GM18873 (cell line): ENCODE results near the gene CNPY2.
A peak's percentile ranks its signal among the peaks of the same experiment; 100 is the strongest.
"Not testable (repeated sequence)": the region's sequence is repeated elsewhere in the genome, so short reads cannot be mapped to it uniquely, and the experiment has no call there.

ENCODE experiments used
- ATAC-seq: cut with Tn5 transposase; IDR thresholded peaks from one replicate; pipeline ENCODE4 v1.9.1; 2021; ENCODE audit warnings: mild to moderate bottlenecking, moderate library complexity, moderate number of reproducible peaks; ENCODE audit not compliant: unreplicated experiment, low FRiP score

Gene CNPY2

GRCh38 chr12:56315622-56316473 is at the start of gene CNPY2:
CNPY2 (minus strand) TSS chr12:56315988; CDS start chr12:56315217, 771 bp downstream.
- peak; percentile 89 for ATAC-seq

- no peak for ATAC-seq
Measured at GRCh38 chr12:56362130-56363059, 46.6 kb upstream of the CNPY2 start, which contains the start of gene APOF. APOF (minus strand) TSS chr12:56362857; CDS start chr12:56362745, 112 bp downstream.

- ATAC-seq = no peak
Measured at GRCh38 chr12:56361487-56362129, 45.8 kb upstream of the CNPY2 start.

- ATAC-seq = peak; percentile 95
Measured at GRCh38 chr12:56359851-56360767, 44.3 kb upstream of the CNPY2 start, which contains the start of gene STAT2. STAT2 (minus strand) TSS chr12:56360107; CDS start chr12:56356571, 3,536 bp downstream.

GRCh38 chr12:56358836-56359532 is 43.2 kb upstream of the CNPY2 start:
- ATAC-seq = no peak

- no peak for ATAC-seq
Measured at GRCh38 chr12:56351325-56351724, 35.5 kb upstream of the CNPY2 start.

GRCh38 chr12:56350662-56351061 is 34.9 kb upstream of the CNPY2 start:
- no peak for ATAC-seq

GRCh38 chr12:56348776-56349175 is 33.0 kb upstream of the CNPY2 start:
- ATAC-seq = no peak

- not testable (repeated sequence) for ATAC-seq
Measured at GRCh38 chr12:56347255-56347654, 31.5 kb upstream of the CNPY2 start.

GRCh38 chr12:56346675-56347074 is 30.9 kb upstream of the CNPY2 start:
- ATAC-seq = no peak

GRCh38 chr12:56342290-56342689 is 26.5 kb upstream of the CNPY2 start:
- not testable (repeated sequence) for ATAC-seq

- no peak for ATAC-seq
Measured at GRCh38 chr12:56341616-56342015, 25.8 kb upstream of the CNPY2 start.

- no peak for ATAC-seq
Measured at GRCh38 chr12:56339158-56339422, 23.3 kb upstream of the CNPY2 start.

GRCh38 chr12:56338308-56339157 is 22.7 kb upstream of the CNPY2 start, which contains the start of gene IL23A:
IL23A (plus strand) TSS chr12:56338884; CDS start chr12:56339045, 161 bp downstream.
- ATAC-seq = peak; percentile 37

- no peak for ATAC-seq
Measured at GRCh38 chr12:56337753-56338251, 22.0 kb upstream of the CNPY2 start.

GRCh38 chr12:56336361-56337167 is 20.8 kb upstream of the CNPY2 start:
- ATAC-seq = no peak

GRCh38 chr12:56335527-56335926 is 19.7 kb upstream of the CNPY2 start:
- ATAC-seq = not testable (repeated sequence)
